HepG2 (cell line): Measurements from ENCODE around the gene DPCD. TPM values are rescaled to one million over a fixed set of nuclear protein-coding genes. Genes with fewer than 3 reads are reported as not detected.

ENCODE experiments used
- FOXK1 ChIP-seq: sonication (generic); formaldehyde crosslinking; IDR thresholded peaks from 2 replicates; pipeline ENCODE4 v1.4.0; 2020; ENCODE audit warnings: low read depth, missing genetic modification reagents, borderline replicate concordance
- HNF1A ChIP-seq, 2 experiments: sonication (generic) in 1 of 2; formaldehyde crosslinking in 1 of 2; IDR thresholded peaks; 2 replicates each; pipeline versions ENCODE4 v1.4.0 to v1.6.1; 2016 to 2020; ENCODE audit warnings: borderline replicate concordance in 1 of 2, low read depth in 1 of 2, mild to moderate bottlenecking in 1 of 2, missing genetic modification reagents in 1 of 2
- HOMEZ ChIP-seq: IDR thresholded peaks from 2 replicates; pipeline ENCODE4 v1.6.1; 2016; ENCODE audit warnings: low read depth
- HOXA3 ChIP-seq: sonication (generic); formaldehyde crosslinking; IDR thresholded peaks from 2 replicates; pipeline ENCODE4 v1.5.0; 2020; ENCODE audit warnings: missing genetic modification reagents
- IRF1 ChIP-seq: sonication (generic); formaldehyde crosslinking; IDR thresholded peaks from 2 replicates; pipeline ENCODE4 v1.4.0; 2020; ENCODE audit warnings: low read depth, mild to moderate bottlenecking, missing genetic modification reagents
- NFKB2 ChIP-seq: sonication (generic); formaldehyde crosslinking; IDR thresholded peaks from 2 replicates; pipeline ENCODE4 v1.4.0; 2020; ENCODE audit warnings: missing genetic modification reagents, borderline replicate concordance
- RELA ChIP-seq: sonication (generic); formaldehyde crosslinking; IDR thresholded peaks from 2 replicates; pipeline ENCODE4 v1.4.0; 2020; ENCODE audit warnings: missing genetic modification reagents
- SNRNP70 ChIP-seq: fragments of 200-400 bp; formaldehyde crosslinking; IDR thresholded peaks from 2 replicates; pipeline ENCODE4 v1.6.1; 2017; ENCODE audit warnings: mild to moderate bottlenecking, low read depth, low read length, moderate library complexity
- SP1 ChIP-seq, 2 experiments: fragments of 450-650 bp in 1 of 2; sonication (generic) in 1 of 2; formaldehyde crosslinking in 1 of 2; IDR thresholded peaks; 2 replicates each; pipeline versions ENCODE4 v1.4.0 to v1.6.1; 2016 to 2020; ENCODE audit warnings: missing genetic modification reagents in 1 of 2
- THAP9 ChIP-seq: sonication (generic); formaldehyde crosslinking; IDR thresholded peaks from 2 replicates; pipeline ENCODE4; 2020; ENCODE audit warnings: missing genetic modification reagents, mild to moderate bottlenecking, borderline replicate concordance
- ZMAT5 ChIP-seq: sonication (generic); formaldehyde crosslinking; IDR thresholded peaks from 2 replicates; pipeline ENCODE4 v1.5.0; 2020; ENCODE audit warnings: mild to moderate bottlenecking, low read depth, missing genetic modification reagents, borderline replicate concordance
- ZNF329 ChIP-seq: sonication (generic); formaldehyde crosslinking; IDR thresholded peaks from 2 replicates; pipeline ENCODE4 v1.9.0; 2021; ENCODE audit warnings: low read depth, mild to moderate bottlenecking, missing genetic modification reagents
- ZNF44 ChIP-seq: sonication (generic); formaldehyde crosslinking; IDR thresholded peaks from 2 replicates; pipeline ENCODE4 v1.5.1; 2020; ENCODE audit warnings: mild to moderate bottlenecking, missing genetic modification reagents
- ZNF567 ChIP-seq: sonication (generic); formaldehyde crosslinking; IDR thresholded peaks from 2 replicates; pipeline ENCODE4 v1.8.1; 2023; ENCODE audit warnings: mild to moderate bottlenecking, missing genetic modification reagents, borderline replicate concordance
- ZNF839 ChIP-seq: sonication (generic); formaldehyde crosslinking; IDR thresholded peaks from 2 replicates; pipeline ENCODE4 v1.4.0; 2020; ENCODE audit warnings: missing genetic modification reagents, mild to moderate bottlenecking, borderline replicate concordance
- ZNF891 ChIP-seq: sonication (generic); formaldehyde crosslinking; IDR thresholded peaks from 2 replicates; pipeline ENCODE4 v1.5.0; 2020; ENCODE audit warnings: mild to moderate bottlenecking, missing genetic modification reagents
- polyA plus RNA-seq, 8 experiments: library from polyadenylated mRNA; depleted of rRNA in 3 of 8; stranded (reverse) in 7 of 8; unstranded in 1 of 8; fragments of >200 nt; fragmentation: Illumina TruSeq in 4 of 8; extraction: Trizol in 4 of 8; gene quantifications; 2 replicates each; pipeline versions ENCODE4 v1.2.1 to v1.2.3, GENCODE V29; 2011 to 2016; ENCODE audit warnings: low read depth in 4 of 8, missing spikeins in 1 of 8, mixed read lengths in 1 of 8; ENCODE audit not compliant: insufficient read depth in 1 of 8
- total RNA-seq, 5 experiments: library from RNA; depleted of rRNA; stranded (reverse); fragments of >200 nt; fragmentation: Illumina TruSeq; extraction: Trizol; gene quantifications; 2 replicates each; pipeline ENCODE4 v1.2.3, GENCODE V29; 2016; ENCODE audit warnings: low read depth in 1 of 5

DPCD gene
- total and polyA plus RNA-seq, 2 of the 13 experiments (the other 11 are each of a cell fraction or from before 2014, with no cell fraction given) = 25.2 to 27.0 TPM

- TF ChIP-seq THAP9 (CRISPR knock-in tag) (0 out of 2 replicates have a peak, but pooled peaks have one; percentile 61), IRF1 (CRISPR knock-in tag) (no peak), SP1 (IDR thresholded peaks at IDR 0.05) (no peak), SP1 (CRISPR knock-in tag; IDR thresholded peaks at IDR 0.05) (0 out of 2 replicates have a peak, but pooled peaks have one; percentile 28), HOXA3 (CRISPR knock-in tag) (peak; percentile 72; the same call in 1 of the 2 replicates), ZNF567 (CRISPR knock-in tag) (no peak), SNRNP70 (no peak), ZNF44 (0 out of 2 replicates have a peak, but pooled peaks have one; percentile 42), ZNF329 (no peak), NFKB2 (peak; percentile 75; the same call in 1 of the 2 replicates), ZNF839 (CRISPR knock-in tag) (no peak), ZNF891 (CRISPR knock-in tag) (no peak), HNF1A (IDR thresholded peaks at IDR 0.05; ENCODE audit: low read depth) (no peak), HNF1A (CRISPR knock-in tag; IDR thresholded peaks at IDR 0.05; ENCODE audit: borderline replicate concordance) (0 out of 2 replicates have a peak, but pooled peaks have one; percentile 20), RELA (CRISPR knock-in tag) (0 out of 2 replicates have a peak, but pooled peaks have one; percentile 46), ZMAT5 (CRISPR knock-in tag) (no peak), FOXK1 (CRISPR knock-in tag) (peak; percentile 73; the same call in 1 of the 2 replicates), HOMEZ (no peak)
Measured at GRCh38 chr10:101587725-101588653, at the start of gene DPCD, which contains the start of gene POLL (continued).
